ENCODE results near the gene SERBP1. TPM values are rescaled to one million over a fixed set of nuclear protein-coding genes. Genes with fewer than 3 reads are reported as not detected.
"Not testable (repeated sequence)": the region's sequence is repeated elsewhere in the genome, so short reads cannot be mapped to it uniquely, and the experiment has no call there.

SERBP1 gene
- total RNA-seq, 1 donor from 2014 or later, result 214 TPM

- H3K27me3 ChIP-seq (ENCODE audit: insufficient read depth, low read length), result no peaks in the 10 kb centered on the region
- Mint-ChIP-seq H3K4me3 (ENCODE audit: unreplicated experiment) (no peak overlapping the region), H3K9me3 (ENCODE audit: unreplicated experiment) (no peaks in the 10 kb centered on the region), H3K4me1 (ENCODE audit: low read depth, unreplicated experiment) (peaks cover 3% of the 10 kb centered on the region), H3K27ac (ENCODE audit: unreplicated experiment) (no peak overlapping the region), H3K27me3 (ENCODE audit: low read depth, unreplicated experiment) (peaks cover 9% of the 10 kb centered on the region), H3K36me3 (ENCODE audit: low read depth, unreplicated experiment) (no peaks in the 10 kb centered on the region)
- H3K36me3 ChIP-seq (ENCODE audit: insufficient read depth, low read length), result no peaks in the 10 kb centered on the region
- no peak overlapping the region for H3K4me3 ChIP-seq (ENCODE audit: insufficient read depth, low read depth, low read length)
- H3K9me3 ChIP-seq (ENCODE audit: insufficient read depth, low read depth, low read length), result no peaks in the 10 kb centered on the region
- H4K20me1 ChIP-seq (ENCODE audit: insufficient read depth, low read length), result no peaks in the 10 kb centered on the region
- no peaks in the 10 kb centered on the region for H3K4me1 ChIP-seq (ENCODE audit: insufficient read depth, low read length)
- H3K4me2 ChIP-seq (ENCODE audit: low read length), result no peak overlapping the region
- H2AFZ ChIP-seq (ENCODE audit: low read depth, low read length), result no peak overlapping the region
- H3K27ac ChIP-seq (ENCODE audit: low read depth, low read length), result no peak overlapping the region
- FAIRE-seq (no peak), DNase-seq (ENCODE audit: low read depth) (no peak)
- no peak overlapping the region for H3K9ac ChIP-seq (ENCODE audit: low read length)
- H3K79me2 ChIP-seq (ENCODE audit: insufficient read depth, low read length), result no peaks in the 10 kb centered on the region
- TF ChIP-seq CTCF (IDR thresholded peaks at IDR 0.05; ENCODE audit: insufficient read depth, low read depth, low read length) (no peak), EZH2 (IDR thresholded peaks at IDR 0.05; ENCODE audit: insufficient read depth, low read length) (no peak)
Observed at GRCh38 chr1:67451356-67451755, 21.2 kb upstream of the SERBP1 start.

- H3K9me3 Mint-ChIP-seq (ENCODE audit: unreplicated experiment), result no peaks in the 10 kb centered on the region
- no peak overlapping the region for H3K4me2 ChIP-seq (ENCODE audit: low read length)
- no peak overlapping the region for H3K9ac ChIP-seq (ENCODE audit: low read length)
- H3K27ac Mint-ChIP-seq (ENCODE audit: unreplicated experiment), result no peak overlapping the region
- TF ChIP-seq EZH2 (IDR thresholded peaks at IDR 0.05; ENCODE audit: insufficient read depth, low read length) (no peak), CTCF (IDR thresholded peaks at IDR 0.05; ENCODE audit: insufficient read depth, low read depth, low read length) (no peak)
- H3K79me2 ChIP-seq (ENCODE audit: insufficient read depth, low read length), result no peaks in the 10 kb centered on the region
- H3K4me3 ChIP-seq (ENCODE audit: insufficient read depth, low read depth, low read length), result no peak overlapping the region
- no peaks in the 10 kb centered on the region for H3K27me3 ChIP-seq (ENCODE audit: insufficient read depth, low read length)
- no peak for FAIRE-seq
- H3K36me3 Mint-ChIP-seq (ENCODE audit: low read depth, unreplicated experiment), result no peaks in the 10 kb centered on the region
- H3K4me1 ChIP-seq (ENCODE audit: insufficient read depth, low read length), result no peaks in the 10 kb centered on the region
- H4K20me1 ChIP-seq (ENCODE audit: insufficient read depth, low read length), result no peaks in the 10 kb centered on the region
- no peak for DNase-seq (ENCODE audit: low read depth)
- peaks cover 3% of the 10 kb centered on the region for H3K4me1 Mint-ChIP-seq (ENCODE audit: low read depth, unreplicated experiment)
- H3K9me3 ChIP-seq (ENCODE audit: insufficient read depth, low read depth, low read length), result no peaks in the 10 kb centered on the region
- H3K27me3 Mint-ChIP-seq (ENCODE audit: low read depth, unreplicated experiment), result peaks cover 7% of the 10 kb centered on the region
- no peaks in the 10 kb centered on the region for H3K36me3 ChIP-seq (ENCODE audit: insufficient read depth, low read length)
- no peak overlapping the region for H3K27ac ChIP-seq (ENCODE audit: low read depth, low read length)
- no peak overlapping the region for H3K4me3 Mint-ChIP-seq (ENCODE audit: unreplicated experiment)
- no peak overlapping the region for H2AFZ ChIP-seq (ENCODE audit: low read depth, low read length)
Observed at GRCh38 chr1:67446893-67447292, 16.7 kb upstream of the SERBP1 start.

GRCh38 chr1:67446014-67446413 lies 15.8 kb upstream of the SERBP1 start:
- not testable (repeated sequence) for H3K9ac ChIP-seq (ENCODE audit: low read length); H3K27ac ChIP-seq (ENCODE audit: low read depth, low read length); H3K79me2 ChIP-seq (ENCODE audit: insufficient read depth, low read length); H3K27ac Mint-ChIP-seq (ENCODE audit: unreplicated experiment); H3K4me3 ChIP-seq (ENCODE audit: insufficient read depth, low read depth, low read length); H2AFZ ChIP-seq (ENCODE audit: low read depth, low read length); H3K4me2 ChIP-seq (ENCODE audit: low read length); H3K4me1 Mint-ChIP-seq (ENCODE audit: low read depth, unreplicated experiment); H3K4me1 ChIP-seq (ENCODE audit: insufficient read depth, low read length); H3K4me3 Mint-ChIP-seq (ENCODE audit: unreplicated experiment); H3K36me3 Mint-ChIP-seq (ENCODE audit: low read depth, unreplicated experiment); H3K27me3 ChIP-seq (ENCODE audit: insufficient read depth, low read length); H3K9me3 ChIP-seq (ENCODE audit: insufficient read depth, low read depth, low read length); DNase-seq (ENCODE audit: low read depth); H3K9me3 Mint-ChIP-seq (ENCODE audit: unreplicated experiment); H3K36me3 ChIP-seq (ENCODE audit: insufficient read depth, low read length); FAIRE-seq; H4K20me1 ChIP-seq (ENCODE audit: insufficient read depth, low read length); H3K27me3 Mint-ChIP-seq (ENCODE audit: low read depth, unreplicated experiment)

Measured in astrocyte (in vitro differentiated cells and primary cell).